Activated CD8-positive, alpha-beta memory T cell treated with anti-CD3 and anti-CD28 coated beads for 4 hours (primary cell): ENCODE measurements around the gene SDR9C7.
"Not testable (repeated sequence)": the region's sequence is repeated elsewhere in the genome, so short reads cannot be mapped to it uniquely, and the experiment has no call there.

Source experiments
- DNase-seq, 2 donors: peaks; one replicate each; pipeline ENCODE4 v3.0.0-alpha.2; 2020; ENCODE audit warnings: low read depth in 2 of 2

SDR9C7 gene

GRCh38 chr12:56916296-56916995 lies 17.8 kb downstream of the SDR9C7 start:
- no peak for DNase-seq

GRCh38 chr12:56914724-56915123 lies 19.5 kb downstream of the SDR9C7 start:
- no peak for DNase-seq

- DNase-seq: no peak
These were observed 20.0 kb downstream of the SDR9C7 start for GRCh38 chr12:56914256-56914655.

GRCh38 chr12:56909403-56909802 lies 24.8 kb downstream of the SDR9C7 start:
- DNase-seq: not testable (repeated sequence)

- DNase-seq: no peak
These were observed 26.1 kb downstream of the SDR9C7 start for GRCh38 chr12:56908136-56908535.

GRCh38 chr12:56905852-56906251 lies 28.4 kb downstream of the SDR9C7 start:
- no peak for DNase-seq

- DNase-seq: no peak
These were observed 30.8 kb downstream of the SDR9C7 start for GRCh38 chr12:56903374-56903773.

GRCh38 chr12:56901313-56901712 lies 32.9 kb downstream of the SDR9C7 start:
- DNase-seq: not testable (repeated sequence)

- no peak for DNase-seq
These were observed 33.6 kb downstream of the SDR9C7 start for GRCh38 chr12:56900583-56900982.

GRCh38 chr12:56898938-56899337 lies 35.3 kb downstream of the SDR9C7 start:
- DNase-seq: no peak

- no peak for DNase-seq
These were observed 36.3 kb downstream of the SDR9C7 start for GRCh38 chr12:56897844-56898361.

GRCh38 chr12:56896082-56896481 lies 38.1 kb downstream of the SDR9C7 start:
- DNase-seq: no peak

GRCh38 chr12:56894698-56895368 lies 39.4 kb downstream of the SDR9C7 start:
- no peak for DNase-seq

GRCh38 chr12:56891885-56892284 lies 42.3 kb downstream of the SDR9C7 start:
- DNase-seq: not testable (repeated sequence)

GRCh38 chr12:56886319-56886718 lies 47.9 kb downstream of the SDR9C7 start:
- no peak for DNase-seq

- DNase-seq: no peak
These were observed 48.9 kb downstream of the SDR9C7 start for GRCh38 chr12:56885316-56885715.

- no peak for DNase-seq
These were observed 49.8 kb downstream of the SDR9C7 start for GRCh38 chr12:56884421-56884820.

GRCh38 chr12:56882407-56882806 lies 51.8 kb downstream of the SDR9C7 start:
- DNase-seq: not testable (repeated sequence)

GRCh38 chr12:56880125-56880992 lies 53.8 kb downstream of the SDR9C7 start:
- DNase-seq: no peak

GRCh38 chr12:56879240-56880124 lies 54.7 kb downstream of the SDR9C7 start:
- not testable (repeated sequence) for DNase-seq

- DNase-seq: no peak
These were observed 56.2 kb downstream of the SDR9C7 start for GRCh38 chr12:56878010-56878339.
